CD14-positive monocyte (primary cell): ENCODE results near the gene MKLN1. TPM values are rescaled to one million over a fixed set of nuclear protein-coding genes. Genes with fewer than 3 reads are reported as not detected.
A peak's percentile ranks its signal among the peaks of the same experiment; 100 is the strongest.

Experiments
- DNase-seq, 3 donors: peaks; one replicate each; pipeline ENCODE4 v3.0.0-alpha.2; 2011 to 2022
- H2AFZ ChIP-seq: 2 replicates; pipeline ENCODE4 v1.6.0; 2012; ENCODE audit warnings: mild to moderate bottlenecking, low read depth, low read length, inconsistent platforms; ENCODE audit not compliant: insufficient read depth, poor library complexity, severe bottlenecking
- H3K27ac ChIP-seq, 2 donors: 1 replicate in 1 of 2; 2 replicates in 1 of 2; pipeline ENCODE4 v1.5.1; 2012 to 2013; ENCODE audit warnings: low read length in 2 of 2, control low read depth in 1 of 2, inconsistent platforms in 1 of 2, low read depth in 1 of 2, mild to moderate bottlenecking in 1 of 2
- H3K27me3 ChIP-seq, 2 donors: one replicate each; pipeline versions ENCODE4 v1.6.0 to v1.6.1; 2011 to 2013; ENCODE audit warnings: low read length in 2 of 2; ENCODE audit not compliant: control insufficient read depth in 2 of 2, insufficient read depth in 2 of 2
- H3K36me3 ChIP-seq, 2 donors: replicated peaks in 1 of 2; 1 replicate in 1 of 2; 2 replicates in 1 of 2; pipeline versions ENCODE4 v1.5.1 to v1.6.1; 2012 to 2013; ENCODE audit warnings: low read length in 2 of 2, control low read depth in 1 of 2, inconsistent platforms in 1 of 2, mild to moderate bottlenecking in 1 of 2; ENCODE audit not compliant: insufficient read depth in 2 of 2, control insufficient read depth in 1 of 2
- H3K4me1 ChIP-seq, 2 donors: 1 replicate in 1 of 2; 2 replicates in 1 of 2; pipeline versions ENCODE4 v1.5.1 to v1.6.1; 2012 to 2013; ENCODE audit warnings: low read length in 2 of 2, control low read depth in 1 of 2, inconsistent platforms in 1 of 2, mild to moderate bottlenecking in 1 of 2, moderate library complexity in 1 of 2; ENCODE audit not compliant: insufficient read depth in 2 of 2, control insufficient read depth in 1 of 2
- H3K4me2 ChIP-seq: replicated peaks from 2 replicates; pipeline ENCODE3; 2012; ENCODE audit warnings: low read length, moderate library complexity, mild to moderate bottlenecking; ENCODE audit not compliant: poor library complexity, severe bottlenecking; ENCODE audit errors: extremely low read depth
- H3K4me3 ChIP-seq, 3 experiments: fragments of 200-600 bp in 1 of 3; sonication (generic) in 1 of 3; replicated peaks in 1 of 3; 1 replicate in 2 of 3; 2 replicates in 1 of 3; pipeline ENCODE4 v1.5.1; 2011 to 2013; ENCODE audit warnings: low read length in 3 of 3, mild to moderate bottlenecking in 3 of 3, control low read depth in 2 of 3, low read depth in 2 of 3, inconsistent platforms in 1 of 3, moderate library complexity in 1 of 3
- H3K79me2 ChIP-seq: 2 replicates; pipeline ENCODE4 v1.6.0; 2012; ENCODE audit warnings: mild to moderate bottlenecking, control low read depth, inconsistent platforms, low read length, moderate library complexity; ENCODE audit not compliant: insufficient read depth
- H3K9ac ChIP-seq: 2 replicates; pipeline ENCODE4 v1.6.0; 2017; ENCODE audit warnings: low read length, mild to moderate bottlenecking; ENCODE audit not compliant: insufficient read depth, poor library complexity, severe bottlenecking
- H3K9me3 ChIP-seq, 2 donors: replicated peaks in 1 of 2; 1 replicate in 1 of 2; 2 replicates in 1 of 2; pipeline versions ENCODE4 v1.5.1 to v1.6.1; 2012 to 2013; ENCODE audit warnings: low read length in 2 of 2, control low read depth in 1 of 2; ENCODE audit not compliant: control insufficient read depth in 1 of 2, insufficient read depth in 1 of 2
- H4K20me1 ChIP-seq: 2 replicates; pipeline ENCODE4 v1.6.0; 2012; ENCODE audit warnings: mild to moderate bottlenecking, low read length, control low read depth, moderate library complexity; ENCODE audit not compliant: insufficient read depth
- H3K27ac Mint-ChIP-seq, 7 donors: one replicate each; pipeline ENCODE4 v1.8.0; 2020; ENCODE audit warnings: mild to moderate bottlenecking in 7 of 7, mixed read lengths in 7 of 7, moderate library complexity in 6 of 7, inconsistent platforms in 2 of 7
- H3K27me3 Mint-ChIP-seq, 3 donors: one replicate each; pipeline ENCODE4 v1.8.0; 2021 to 2022; ENCODE audit warnings: low read depth in 3 of 3, mild to moderate bottlenecking in 3 of 3, mixed read lengths in 3 of 3, moderate library complexity in 3 of 3, inconsistent platforms in 1 of 3
- H3K36me3 Mint-ChIP-seq, 2 donors: one replicate each; pipeline ENCODE4 v1.8.0; 2020; ENCODE audit warnings: mixed read lengths in 2 of 2, inconsistent platforms in 1 of 2, mild to moderate bottlenecking in 1 of 2
- H3K4me1 Mint-ChIP-seq: one replicate; pipeline ENCODE4 v1.8.0; 2020; ENCODE audit warnings: mild to moderate bottlenecking, mixed read lengths
- H3K4me3 Mint-ChIP-seq, 2 donors: one replicate each; pipeline ENCODE4 v1.8.0; 2020; ENCODE audit warnings: mild to moderate bottlenecking in 2 of 2, mixed read lengths in 2 of 2, moderate library complexity in 1 of 2
- H3K9me3 Mint-ChIP-seq, 7 donors: one replicate each; pipeline ENCODE4 v1.8.0; 2020 to 2022; ENCODE audit warnings: mixed read lengths in 7 of 7, mild to moderate bottlenecking in 6 of 7, moderate library complexity in 6 of 7, inconsistent platforms in 2 of 7
- WGBS: methylation state at CpG from one replicate; pipeline ENCODE4 v1.1.5; 2013; ENCODE audit warnings: missing lambda C conversion rate; ENCODE audit not compliant: insufficient coverage; 5-methylcytosine and 5-hydroxymethylcytosine counted together
- intact Hi-C, 2 donors: fragments of 100-400 bp; cut with micrococcal nuclease; formaldehyde crosslinking; loops; one replicate each; pipeline versions ENCODE4 v1.15.0 to v1.15.1; 2023
- polyA minus RNA-seq: library from RNA; depleted of rRNA, polyadenylated mRNA; stranded (reverse); fragments of >200 nt; gene quantifications from 2 replicates; pipeline ENCODE4 v1.2.3, GENCODE V29; 2012
- polyA plus RNA-seq, 3 donors: library from polyadenylated mRNA; depleted of rRNA in 1 of 3; unstranded in 2 of 3; stranded (reverse) in 1 of 3; fragments of 300-500 nt in 2 of 3; fragments of >200 nt in 1 of 3; fragmentation: Illumina TruSeq in 2 of 3; gene quantifications; 1 replicate in 2 of 3; 2 replicates in 1 of 3; pipeline ENCODE4 v1.2.3, GENCODE V29; 2012 to 2021
- total RNA-seq, 12 experiments: library from RNA in 1 of 12; stranded (reverse) in 1 of 12; fragments of 120-200 nt in 1 of 12; gene quantifications; one replicate each; pipeline ENCODE4 v1.2.4 and lab custom pipeline; 2013 to 2026; ENCODE audit warnings: mixed read lengths in 6 of 12, inconsistent platforms in 1 of 12
- TF ChIP-seq, protein P1 (sequence below): fragments of 200-600 bp; IDR thresholded peaks from one replicate; pipeline ENCODE4 v1.8.0; 2022; ENCODE audit warnings: antibody characterized with exemption, mild to moderate bottlenecking

The MKLN1 gene
- 33.9 TPM for total RNA-seq (2013)
- polyA plus RNA-seq (10 to 100 TPM; 12.2 to 18.5 (median 17.2) TPM), polyA minus RNA-seq (12.1 and 19.5 TPM in 2 replicates), total RNA-seq (lab: John Stamatoyannopoulos, UW) (75.8 to 201 (median 140) reads per million in 11 experiments)

- peak; percentile 82 to 89 (median 86) for DNase-seq
- peak within 1 kb of the TSS; percentile 86 to 99 for H3K27ac ChIP-seq
These were observed at the start of gene MKLN1 for GRCh38 chr7:131327626-131328376. TSS of gene MKLN1 (plus strand) at chr7:131327876. CDS start at chr7:131327900, 24 bp downstream.

GRCh38 chr7:131279044-131279443 is 48.6 kb upstream of the MKLN1 start:
- H3K27ac ChIP-seq, result no peak overlapping the region
- no peak for DNase-seq
- H3K4me3 Mint-ChIP-seq, result no peak overlapping the region
- H3K4me2 ChIP-seq, result no peak overlapping the region
- H3K27ac Mint-ChIP-seq, result no peak overlapping the region
- peaks cover 0 to 3% (median 2%) of the 10 kb centered on the region in 3 donors for H3K27me3 Mint-ChIP-seq
- WGBS, result 0% methylated on average over 1 of the region's 1 CpG
- H3K9ac ChIP-seq, result no peak overlapping the region
- no peak overlapping the region for H2AFZ ChIP-seq
- TF ChIP-seq, protein P1, sequence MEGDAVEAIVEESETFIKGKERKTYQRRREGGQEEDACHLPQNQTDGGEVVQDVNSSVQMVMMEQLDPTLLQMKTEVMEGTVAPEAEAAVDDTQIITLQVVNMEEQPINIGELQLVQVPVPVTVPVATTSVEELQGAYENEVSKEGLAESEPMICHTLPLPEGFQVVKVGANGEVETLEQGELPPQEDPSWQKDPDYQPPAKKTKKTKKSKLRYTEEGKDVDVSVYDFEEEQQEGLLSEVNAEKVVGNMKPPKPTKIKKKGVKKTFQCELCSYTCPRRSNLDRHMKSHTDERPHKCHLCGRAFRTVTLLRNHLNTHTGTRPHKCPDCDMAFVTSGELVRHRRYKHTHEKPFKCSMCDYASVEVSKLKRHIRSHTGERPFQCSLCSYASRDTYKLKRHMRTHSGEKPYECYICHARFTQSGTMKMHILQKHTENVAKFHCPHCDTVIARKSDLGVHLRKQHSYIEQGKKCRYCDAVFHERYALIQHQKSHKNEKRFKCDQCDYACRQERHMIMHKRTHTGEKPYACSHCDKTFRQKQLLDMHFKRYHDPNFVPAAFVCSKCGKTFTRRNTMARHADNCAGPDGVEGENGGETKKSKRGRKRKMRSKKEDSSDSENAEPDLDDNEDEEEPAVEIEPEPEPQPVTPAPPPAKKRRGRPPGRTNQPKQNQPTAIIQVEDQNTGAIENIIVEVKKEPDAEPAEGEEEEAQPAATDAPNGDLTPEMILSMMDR, result no peak
- no peaks in the 10 kb centered on the region for H3K36me3 Mint-ChIP-seq
- intact Hi-C loops, result no loop called here
- H4K20me1 ChIP-seq, result no peaks in the 10 kb centered on the region
- H3K36me3 ChIP-seq, result no peaks in the 10 kb centered on the region
- H3K4me1 Mint-ChIP-seq, result peaks cover 13% of the 10 kb centered on the region
- no peaks in the 10 kb centered on the region for H3K79me2 ChIP-seq
- no peaks in the 10 kb centered on the region for H3K9me3 ChIP-seq
- peaks cover 2 to 12% of the 10 kb centered on the region in 2 donors for H3K4me1 ChIP-seq
- H3K4me3 ChIP-seq, result no peak overlapping the region
- no peaks in the 10 kb centered on the region for H3K27me3 ChIP-seq
- H3K9me3 Mint-ChIP-seq, result peaks cover 0 to 9% (median 2%) of the 10 kb centered on the region in 7 donors

More at GRCh38 chr7:131327626-131328376, at the start of gene MKLN1:
- Histone ChIP-seq H3K9ac (peak within 1 kb of the TSS; percentile 100), H3K4me2 (peak within 1 kb of the TSS; percentile 90), H2AFZ (peak within 1 kb of the TSS; percentile 94), H3K4me1 (peaks cover 30 to 37% of the 10 kb centered on the region in 2 donors), H3K79me2 (peaks cover 59% of the 10 kb centered on the region), H3K36me3 (peaks cover 0 to 1% of the 10 kb centered on the region in 2 donors), H3K27me3 (no peaks in the 10 kb centered on the region), H4K20me1 (peaks cover 9% of the 10 kb centered on the region), H3K9me3 (no peaks in the 10 kb centered on the region), H3K4me3 (peak within 1 kb of the TSS; percentile 69 to 98 (median 88))
- peak within 1 kb of the TSS; percentile 96 to 100 (median 99) for H3K27ac Mint-ChIP-seq
- WGBS, result under 1% methylated on average over 61 of the region's 69 CpGs
- peak within 1 kb of the TSS; percentile 99 to 100 for H3K4me3 Mint-ChIP-seq
- intact Hi-C loops, result loop anchor here (5.0 kb wide), 2 partner anchors 90 to 220 kb away; no protein-coding TSS in a partner anchor
- H3K4me1 Mint-ChIP-seq, result peaks cover 46% of the 10 kb centered on the region
- H3K9me3 Mint-ChIP-seq, result peaks cover 0 to 1% (median under 1%) of the 10 kb centered on the region in 7 donors
- H3K27me3 Mint-ChIP-seq, result peaks cover 0 to 5% (median 0%) of the 10 kb centered on the region in 3 donors
- peaks cover under 1 to 6% of the 10 kb centered on the region in 2 donors for H3K36me3 Mint-ChIP-seq
- TF ChIP-seq, protein P1, result no peak
